Mesendoderm (in vitro differentiated cells): ENCODE data around the gene NKD2.

ENCODE experiments used
- DNase-seq: peaks from one replicate; pipeline ENCODE4 v3.0.0; 2013
- H2AK5ac ChIP-seq: 2 replicates; pipeline ENCODE4 v1.6.1; 2013; ENCODE audit warnings: low read length, inconsistent platforms
- H2BK120ac ChIP-seq: 2 replicates; pipeline ENCODE4 v1.6.1; 2013; ENCODE audit warnings: low read depth, mild to moderate bottlenecking, low read length, moderate library complexity, mixed read lengths
- H2BK15ac ChIP-seq: replicated peaks from 2 replicates; pipeline ENCODE4 v1.6.1; 2013; ENCODE audit warnings: low read depth, mild to moderate bottlenecking, moderate library complexity
- H2BK5ac ChIP-seq: 2 replicates; pipeline ENCODE4 v1.6.1; 2013; ENCODE audit warnings: low read length, inconsistent platforms
- H3K18ac ChIP-seq: 2 replicates; pipeline ENCODE4 v1.6.1; 2013; ENCODE audit warnings: mild to moderate bottlenecking, low read length, mixed read lengths
- H3K23ac ChIP-seq: one replicate; pipeline ENCODE4 v1.6.1; 2013; ENCODE audit warnings: low read length
- H3K27ac ChIP-seq: 2 replicates; pipeline ENCODE4 v1.5.1; 2013; ENCODE audit warnings: low read depth, mild to moderate bottlenecking, inconsistent platforms, low read length, moderate library complexity
- H3K27me3 ChIP-seq: 2 replicates; pipeline ENCODE4 v1.6.1; 2013; ENCODE audit warnings: low read length, control low read depth, mild to moderate bottlenecking, inconsistent platforms; ENCODE audit not compliant: insufficient read depth, poor library complexity
- H3K36me3 ChIP-seq: 2 replicates; pipeline ENCODE4 v1.6.1; 2013; ENCODE audit warnings: low read length, inconsistent platforms; ENCODE audit not compliant: control insufficient read depth, insufficient read depth
- H3K4ac ChIP-seq: one replicate; pipeline ENCODE4 v1.6.1; 2013; ENCODE audit warnings: low read depth, mild to moderate bottlenecking, low read length, moderate library complexity
- H3K4me1 ChIP-seq: 2 replicates; pipeline ENCODE4 v1.6.1; 2013; ENCODE audit warnings: low read depth, low read length, inconsistent platforms; ENCODE audit not compliant: control insufficient read depth
- H3K4me2 ChIP-seq: 2 replicates; pipeline ENCODE4 v1.6.1; 2013; ENCODE audit warnings: low read length
- H3K4me3 ChIP-seq: 2 replicates; pipeline ENCODE4 v1.5.1; 2013; ENCODE audit warnings: mild to moderate bottlenecking, low read length
- H3K56ac ChIP-seq: one replicate; pipeline ENCODE4 v1.6.1; 2013; ENCODE audit warnings: low read length
- H3K79me1 ChIP-seq: 2 replicates; pipeline ENCODE4 v1.6.1; 2013; ENCODE audit warnings: low read length, inconsistent platforms
- H3K79me2 ChIP-seq: 2 replicates; pipeline ENCODE4 v1.6.1; 2013; ENCODE audit warnings: mild to moderate bottlenecking, low read length; ENCODE audit not compliant: control insufficient read depth, insufficient read depth
- H3K9ac ChIP-seq: 2 replicates; pipeline ENCODE4 v1.6.1; 2013; ENCODE audit warnings: low read length, inconsistent platforms
- H4K5ac ChIP-seq: one replicate; pipeline ENCODE4 v1.6.1; 2013; ENCODE audit warnings: low read length
- H4K8ac ChIP-seq: one replicate; pipeline ENCODE4 v1.6.1; 2013; ENCODE audit warnings: low read depth, mild to moderate bottlenecking, control low read depth, low read length, moderate library complexity
- WGBS: extraction: QIAGEN DNeasy Blood & Tissue Kit; methylation state at CpG from one replicate; pipeline ENCODE4 v1.1.7; 2013; ENCODE audit warnings: low lambda C conversion rate, missing lambda C conversion rate; ENCODE audit not compliant: insufficient coverage; ENCODE audit errors: extremely low coverage; 5-methylcytosine and 5-hydroxymethylcytosine counted together

NKD2 gene

GRCh38 chr5:1014346-1014745, 5.7 kb downstream of the NKD2 start:
- no CpG with 5 or more reads among the region's 14 CpGs for WGBS
- Histone ChIP-seq H3K4me2 (no peak overlapping the region), H3K4ac (no peak overlapping the region), H2BK5ac (no peak overlapping the region), H3K56ac (no peak overlapping the region), H3K27ac (no peak overlapping the region), H2BK15ac (no peak overlapping the region), H3K9ac (no peak overlapping the region), H2AK5ac (no peak overlapping the region), H2BK120ac (no peak overlapping the region), H4K5ac (no peak overlapping the region), H3K79me1 (no peaks in the 10 kb centered on the region), H3K4me3 (no peak overlapping the region), H3K4me1 (no peaks in the 10 kb centered on the region), H3K79me2 (no peaks in the 10 kb centered on the region), H3K36me3 (no peaks in the 10 kb centered on the region), H3K23ac (no peak overlapping the region), H4K8ac (no peak overlapping the region), H3K18ac (no peak overlapping the region), H3K27me3 (peaks cover 5% of the 10 kb centered on the region)
- no peak for DNase-seq

- no peak overlapping the region for H3K9ac ChIP-seq
- H3K27me3 ChIP-seq, result peaks cover under 1% of the 10 kb centered on the region
- no CpG with 5 or more reads among the region's 17 CpGs for WGBS
- no peak overlapping the region for H3K4me2 ChIP-seq
- no peak overlapping the region for H3K56ac ChIP-seq
- no peak overlapping the region for H3K18ac ChIP-seq
- H3K79me1 ChIP-seq, result no peaks in the 10 kb centered on the region
- H3K23ac ChIP-seq, result no peak overlapping the region
- no peak overlapping the region for H2BK5ac ChIP-seq
- no peak overlapping the region for H3K4me3 ChIP-seq
- H3K27ac ChIP-seq, result no peak overlapping the region
- no peaks in the 10 kb centered on the region for H3K4me1 ChIP-seq
- no peak overlapping the region for H4K5ac ChIP-seq
- H4K8ac ChIP-seq, result no peak overlapping the region
- H3K4ac ChIP-seq, result no peak overlapping the region
- no peak for DNase-seq
- H3K36me3 ChIP-seq, result no peaks in the 10 kb centered on the region
- no peaks in the 10 kb centered on the region for H3K79me2 ChIP-seq
- no peak overlapping the region for H2BK15ac ChIP-seq
- H2BK120ac ChIP-seq, result no peak overlapping the region
- H2AK5ac ChIP-seq, result no peak overlapping the region
Measured at GRCh38 chr5:1014781-1015221, 6.2 kb downstream of the NKD2 start.

GRCh38 chr5:1015507-1015906, 6.9 kb downstream of the NKD2 start:
- Histone ChIP-seq H3K23ac (no peak overlapping the region), H2AK5ac (no peak overlapping the region), H3K4me2 (no peak overlapping the region), H2BK5ac (no peak overlapping the region), H3K36me3 (no peaks in the 10 kb centered on the region), H3K4me3 (no peak overlapping the region), H4K5ac (no peak overlapping the region), H3K18ac (no peak overlapping the region), H2BK15ac (no peak overlapping the region), H4K8ac (no peak overlapping the region), H3K9ac (no peak overlapping the region), H3K27ac (no peak overlapping the region), H3K79me1 (no peaks in the 10 kb centered on the region), H3K4me1 (no peaks in the 10 kb centered on the region), H3K79me2 (no peaks in the 10 kb centered on the region), H3K4ac (no peak overlapping the region), H2BK120ac (no peak overlapping the region), H3K56ac (no peak overlapping the region), H3K27me3 (no peaks in the 10 kb centered on the region)
- no CpG with 5 or more reads among the region's 10 CpGs for WGBS
- no peak for DNase-seq

- Histone ChIP-seq H2AK5ac (no peak overlapping the region), H2BK15ac (no peak overlapping the region), H3K79me2 (no peaks in the 10 kb centered on the region), H2BK120ac (no peak overlapping the region), H3K23ac (no peak overlapping the region), H3K56ac (no peak overlapping the region), H3K4me1 (no peaks in the 10 kb centered on the region), H3K36me3 (no peaks in the 10 kb centered on the region), H4K8ac (no peak overlapping the region), H3K9ac (no peak overlapping the region), H3K79me1 (no peaks in the 10 kb centered on the region), H3K4me3 (no peak overlapping the region), H3K27ac (no peak overlapping the region), H3K4ac (no peak overlapping the region), H3K27me3 (no peaks in the 10 kb centered on the region), H4K5ac (no peak overlapping the region), H3K4me2 (no peak overlapping the region), H2BK5ac (no peak overlapping the region), H3K18ac (no peak overlapping the region)
- no peak for DNase-seq
- WGBS, result no CpG with 5 or more reads among the region's 19 CpGs
Measured at GRCh38 chr5:1016036-1016435, 7.4 kb downstream of the NKD2 start.

- DNase-seq, result no peak
- WGBS, result no CpG with 5 or more reads among the region's 16 CpGs
- no peaks in the 10 kb centered on the region for H3K4me1 ChIP-seq
- no peaks in the 10 kb centered on the region for H3K79me2 ChIP-seq
- no peaks in the 10 kb centered on the region for H3K79me1 ChIP-seq
- no peak overlapping the region for H3K23ac ChIP-seq
- no peak overlapping the region for H2BK120ac ChIP-seq
- no peak overlapping the region for H3K56ac ChIP-seq
- H4K8ac ChIP-seq, result no peak overlapping the region
- no peak overlapping the region for H4K5ac ChIP-seq
- no peak overlapping the region for H3K9ac ChIP-seq
- no peak overlapping the region for H2AK5ac ChIP-seq
- H3K27me3 ChIP-seq, result no peaks in the 10 kb centered on the region
- H3K4me2 ChIP-seq, result no peak overlapping the region
- no peak overlapping the region for H3K4ac ChIP-seq
- H2BK5ac ChIP-seq, result no peak overlapping the region
- H2BK15ac ChIP-seq, result no peak overlapping the region
- H3K36me3 ChIP-seq, result no peaks in the 10 kb centered on the region
- no peak overlapping the region for H3K4me3 ChIP-seq
- H3K27ac ChIP-seq, result no peak overlapping the region
- no peak overlapping the region for H3K18ac ChIP-seq
Measured at GRCh38 chr5:1016476-1016875, 7.9 kb downstream of the NKD2 start.

GRCh38 chr5:1017056-1017455, 8.5 kb downstream of the NKD2 start:
- Histone ChIP-seq H3K36me3 (no peaks in the 10 kb centered on the region), H3K79me2 (no peaks in the 10 kb centered on the region), H3K27me3 (no peaks in the 10 kb centered on the region), H2BK5ac (no peak overlapping the region), H3K79me1 (no peaks in the 10 kb centered on the region), H3K4me3 (no peak overlapping the region), H4K8ac (no peak overlapping the region), H3K9ac (no peak overlapping the region), H3K4me1 (no peaks in the 10 kb centered on the region), H3K56ac (no peak overlapping the region), H2BK120ac (no peak overlapping the region), H4K5ac (no peak overlapping the region), H3K4ac (no peak overlapping the region), H3K18ac (no peak overlapping the region), H3K27ac (no peak overlapping the region), H2AK5ac (no peak overlapping the region), H2BK15ac (no peak overlapping the region), H3K23ac (no peak overlapping the region), H3K4me2 (no peak overlapping the region)
- WGBS, result no CpG with 5 or more reads among the region's 12 CpGs
- DNase-seq, result no peak
